ENCODE measurements around the gene HSPB9. TPM values are rescaled to one million over a fixed set of nuclear protein-coding genes. Genes with fewer than 3 reads are reported as not detected.
A peak's percentile ranks its signal among the peaks of the same experiment; 100 is the strongest.

The HSPB9 gene
- total and polyA plus RNA-seq, 9 of the 15 experiments (the other 6 are each of a cell fraction or from before 2014, with no cell fraction given): 0.04 to 0.16 (median 0.08) TPM; not detected in 3

DNA sequence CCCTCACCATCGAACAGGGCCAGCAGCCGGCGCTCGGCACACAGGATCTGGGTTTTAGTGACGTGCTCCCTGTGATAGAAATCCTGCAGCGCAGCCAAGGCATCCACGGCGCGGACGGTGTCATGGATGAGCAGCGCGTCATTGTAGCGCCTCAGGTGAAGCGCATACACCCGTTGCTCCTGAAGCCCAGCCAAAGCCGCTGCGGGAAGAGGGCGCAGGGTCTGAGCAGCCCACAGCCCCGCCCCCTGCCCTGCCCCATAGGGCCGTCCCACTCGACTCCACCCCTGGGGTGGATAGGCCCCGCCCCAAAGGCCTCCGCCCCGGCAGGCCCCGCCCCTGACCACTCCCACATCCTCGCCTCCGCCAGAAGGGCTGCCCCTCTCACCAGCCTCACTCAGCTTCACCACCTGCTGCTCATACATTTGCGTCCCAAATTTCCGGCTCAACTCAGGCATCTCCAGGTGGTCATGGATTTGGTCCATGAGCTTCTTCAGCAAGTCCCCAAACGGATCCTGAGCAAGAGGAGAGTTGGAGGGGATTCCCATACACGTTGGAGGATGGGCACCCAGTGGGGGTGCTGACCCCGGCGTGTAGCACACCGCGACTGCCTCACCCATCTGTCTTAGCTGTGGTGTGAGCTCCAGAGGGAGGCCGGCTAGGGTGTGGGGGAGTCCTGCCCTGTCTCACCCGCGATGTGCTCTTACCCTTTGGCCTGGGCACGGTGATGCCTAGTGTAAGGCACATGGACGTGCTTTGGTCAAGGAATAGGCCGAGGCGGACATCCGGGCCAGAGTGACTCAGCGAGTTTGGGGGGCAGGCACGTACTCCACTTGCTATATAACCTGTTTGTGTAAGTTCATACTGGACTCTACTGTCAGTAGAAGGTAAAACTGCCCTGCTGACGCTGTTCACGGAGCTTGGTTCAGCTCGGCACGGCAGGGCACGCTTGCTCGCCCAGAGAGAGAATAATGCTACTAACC lies 14.7 kb upstream of the HSPB9 start (continued):
- TF ChIP-seq, protein P1, sequence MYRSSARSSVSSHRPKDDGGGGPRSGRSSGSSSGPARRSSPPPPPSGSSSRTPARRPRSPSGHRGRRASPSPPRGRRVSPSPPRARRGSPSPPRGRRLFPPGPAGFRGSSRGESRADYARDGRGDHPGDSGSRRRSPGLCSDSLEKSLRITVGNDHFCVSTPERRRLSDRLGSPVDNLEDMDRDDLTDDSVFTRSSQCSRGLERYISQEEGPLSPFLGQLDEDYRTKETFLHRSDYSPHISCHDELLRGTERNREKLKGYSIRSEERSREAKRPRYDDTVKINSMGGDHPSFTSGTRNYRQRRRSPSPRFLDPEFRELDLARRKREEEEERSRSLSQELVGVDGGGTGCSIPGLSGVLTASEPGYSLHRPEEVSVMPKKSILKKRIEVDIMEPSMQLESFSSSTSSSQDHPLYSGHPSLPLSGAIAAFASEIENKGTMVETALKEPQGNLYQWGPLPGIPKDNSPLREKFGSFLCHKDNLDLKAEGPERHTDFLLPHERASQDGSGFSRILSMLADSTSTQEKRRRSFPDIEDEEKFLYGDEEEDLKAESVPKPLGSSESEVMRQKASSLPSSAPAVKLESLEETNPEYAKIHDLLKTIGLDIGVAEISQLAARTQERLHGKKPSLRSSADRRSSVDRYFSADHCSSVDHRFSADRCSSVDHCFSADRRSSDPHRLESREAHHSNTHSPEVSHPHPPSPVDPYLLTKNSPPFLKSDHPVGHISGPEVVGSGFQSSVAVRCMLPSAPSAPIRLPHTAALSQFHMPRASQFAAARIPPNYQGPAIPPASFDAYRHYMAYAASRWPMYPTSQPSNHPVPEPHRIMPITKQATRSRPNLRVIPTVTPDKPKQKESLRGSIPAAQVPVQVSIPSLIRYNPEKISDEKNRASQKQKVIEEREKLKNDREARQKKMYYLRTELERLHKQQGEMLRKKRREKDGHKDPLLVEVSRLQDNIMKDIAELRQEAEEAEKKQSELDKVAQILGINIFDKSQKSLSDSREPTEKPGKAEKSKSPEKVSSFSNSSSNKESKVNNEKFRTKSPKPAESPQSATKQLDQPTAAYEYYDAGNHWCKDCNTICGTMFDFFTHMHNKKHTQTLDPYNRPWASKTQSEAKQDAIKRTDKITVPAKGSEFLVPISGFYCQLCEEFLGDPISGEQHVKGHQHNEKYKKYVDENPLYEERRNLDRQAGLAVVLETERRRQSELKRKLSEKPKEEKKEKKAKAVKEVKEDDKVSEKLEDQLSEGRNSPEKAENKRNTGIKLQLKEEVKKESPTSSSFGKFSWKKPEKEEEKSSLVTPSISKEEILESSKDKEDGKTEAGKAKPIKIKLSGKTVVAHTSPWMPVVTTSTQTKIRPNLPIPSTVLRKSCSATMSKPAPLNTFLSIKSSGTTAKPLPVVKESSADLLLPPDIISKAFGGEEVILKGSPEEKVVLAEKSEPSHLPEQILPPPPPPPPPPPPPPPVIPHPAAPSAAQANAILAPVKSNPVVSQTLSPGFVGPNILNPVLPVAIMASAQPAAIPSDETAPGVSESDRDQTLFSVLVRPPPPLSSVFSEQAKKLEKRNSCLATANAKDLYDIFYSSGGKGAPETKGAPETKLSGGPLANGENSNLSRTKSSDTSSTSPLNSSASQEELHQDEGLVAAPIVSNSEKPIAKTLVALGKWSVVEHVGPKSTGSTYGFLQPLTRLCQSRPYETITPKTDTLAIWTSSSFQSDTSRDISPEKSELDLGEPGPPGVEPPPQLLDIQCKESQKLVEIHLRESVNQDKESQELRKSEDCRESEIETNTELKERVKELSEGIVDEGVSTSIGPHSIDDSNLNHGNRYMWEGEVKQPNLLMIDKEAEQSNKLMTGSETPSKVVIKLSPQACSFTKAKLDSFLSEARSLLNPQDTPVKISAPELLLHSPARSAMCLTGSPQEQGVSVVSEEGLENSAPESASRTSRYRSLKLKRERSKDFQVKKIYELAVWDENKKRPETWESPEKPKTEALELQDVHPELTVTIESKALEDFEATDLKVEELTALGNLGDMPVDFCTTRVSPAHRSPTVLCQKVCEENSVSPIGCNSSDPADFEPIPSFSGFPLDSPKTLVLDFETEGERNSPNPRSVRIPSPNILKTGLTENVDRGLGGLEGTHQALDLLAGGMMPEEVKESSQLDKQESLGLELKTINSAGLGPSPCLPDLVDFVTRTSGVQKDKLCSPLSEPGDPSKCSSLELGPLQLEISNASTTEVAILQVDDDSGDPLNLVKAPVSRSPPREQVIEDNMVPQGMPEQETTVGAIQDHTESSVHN (IDR thresholded peaks at IDR 0.05; ENCODE audit: borderline replicate concordance in 1 of 2, low read depth in 1 of 2): no peak
- TF ChIP-seq SMAD4 (CRISPR knock-in tag; conservative IDR thresholded peaks at IDR 0.05): peak; percentile 83
- no peak for TF ChIP-seq ZNF830 (CRISPR knock-in tag; IDR thresholded peaks at IDR 0.05)
- peak; percentile 88 for TF ChIP-seq ZNF583 (CRISPR knock-in tag; IDR thresholded peaks at IDR 0.05)
- no peak for TF ChIP-seq KAT7 (CRISPR knock-in tag; IDR thresholded peaks at IDR 0.05; ENCODE audit: borderline replicate concordance)
- TF ChIP-seq RAD21 (CRISPR knock-in tag; conservative IDR thresholded peaks at IDR 0.05 in 1 of 2, IDR thresholded peaks at IDR 0.05 in 1 of 2): no peak
- TF ChIP-seq RBM15 (IDR thresholded peaks at IDR 0.05; ENCODE audit: insufficient read depth, low read length): no peak
- TF ChIP-seq SAP30 (IDR thresholded peaks at IDR 0.05; ENCODE audit: borderline replicate concordance, insufficient read depth, low read depth, low read length, poor library complexity, severe bottlenecking): no peak
- no peak for TF ChIP-seq TGIF2 (CRISPR knock-in tag; IDR thresholded peaks at IDR 0.05)
- no peak for TF ChIP-seq NCOA4 (IDR thresholded peaks at IDR 0.05; ENCODE audit: partially characterized antibody)
